ENCODE data around the gene VSIG4.

The VSIG4 gene

DNA sequence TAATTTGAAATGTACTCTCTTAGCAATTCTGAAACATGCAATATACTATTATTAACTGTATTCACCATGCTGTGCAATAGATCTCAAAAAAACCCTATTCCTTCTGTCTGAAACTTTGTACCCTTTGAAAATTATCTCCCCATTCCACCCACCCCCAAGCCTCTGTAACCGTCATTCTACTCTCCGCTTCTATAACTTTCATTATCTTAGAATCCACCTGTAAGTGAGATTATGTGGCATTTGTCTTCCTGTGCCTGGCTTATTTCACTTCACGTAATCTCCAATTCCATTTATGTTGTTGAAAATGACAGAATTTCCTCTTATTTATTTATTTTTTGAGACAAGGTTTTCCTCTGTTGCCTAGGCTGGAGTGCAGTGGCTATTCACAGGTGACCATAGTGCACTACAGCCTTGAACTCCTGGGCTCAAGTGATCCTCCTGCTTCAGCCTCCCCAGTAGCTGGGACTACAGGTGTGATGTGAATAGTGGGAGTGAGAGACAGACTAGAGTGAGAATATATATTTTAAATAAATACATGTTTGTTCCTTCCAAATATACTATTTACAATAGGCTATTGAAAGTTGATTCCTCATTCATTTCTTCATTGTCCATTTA, 30.5 kb downstream of the VSIG4 start:
- no peak for DNase-seq (ENCODE audit: low read depth in 2 of 2, low spot score in 1 of 2)

DNA sequence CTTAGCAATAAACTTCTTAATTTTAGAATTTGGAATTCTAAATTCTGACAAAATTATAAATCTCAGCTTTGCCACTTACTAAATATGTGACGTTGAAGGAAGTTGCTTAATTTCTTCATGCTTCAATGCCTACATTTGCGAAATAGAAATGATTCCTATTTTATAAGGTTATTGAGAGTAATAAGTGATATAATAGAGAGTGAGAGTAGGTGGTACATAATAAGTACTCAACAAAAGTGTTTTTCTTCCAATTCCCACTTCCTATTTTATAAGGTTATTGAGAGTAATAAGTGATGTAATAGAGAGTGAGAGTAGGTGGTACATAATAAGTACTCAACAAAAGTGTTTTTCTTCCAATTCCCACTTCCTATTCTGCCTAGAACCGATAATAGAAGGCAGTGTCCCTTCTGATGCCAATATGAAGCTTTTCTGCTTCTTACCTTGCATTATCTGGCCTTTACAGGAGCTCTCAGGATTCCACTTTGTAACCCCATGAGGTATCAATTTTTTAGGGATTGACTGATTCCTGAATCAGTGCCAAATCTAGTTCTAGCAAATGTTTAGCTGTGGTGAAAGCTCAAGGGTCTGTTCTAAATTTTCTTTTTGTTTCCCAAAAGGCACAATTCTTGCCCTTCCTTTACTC, 31.4 kb downstream of the VSIG4 start:
- no peak for DNase-seq (ENCODE audit: low read depth in 2 of 2, low spot score in 1 of 2)

GRCh38 chrX:66007851-66008250, 32.0 kb downstream of the VSIG4 start:
- DNase-seq (ENCODE audit: low read depth in 2 of 2, low spot score in 1 of 2): no peak

GRCh38 chrX:66005830-66006449, 33.9 kb downstream of the VSIG4 start:
- no peak for DNase-seq (ENCODE audit: low read depth in 2 of 2, low spot score in 1 of 2)

DNA sequence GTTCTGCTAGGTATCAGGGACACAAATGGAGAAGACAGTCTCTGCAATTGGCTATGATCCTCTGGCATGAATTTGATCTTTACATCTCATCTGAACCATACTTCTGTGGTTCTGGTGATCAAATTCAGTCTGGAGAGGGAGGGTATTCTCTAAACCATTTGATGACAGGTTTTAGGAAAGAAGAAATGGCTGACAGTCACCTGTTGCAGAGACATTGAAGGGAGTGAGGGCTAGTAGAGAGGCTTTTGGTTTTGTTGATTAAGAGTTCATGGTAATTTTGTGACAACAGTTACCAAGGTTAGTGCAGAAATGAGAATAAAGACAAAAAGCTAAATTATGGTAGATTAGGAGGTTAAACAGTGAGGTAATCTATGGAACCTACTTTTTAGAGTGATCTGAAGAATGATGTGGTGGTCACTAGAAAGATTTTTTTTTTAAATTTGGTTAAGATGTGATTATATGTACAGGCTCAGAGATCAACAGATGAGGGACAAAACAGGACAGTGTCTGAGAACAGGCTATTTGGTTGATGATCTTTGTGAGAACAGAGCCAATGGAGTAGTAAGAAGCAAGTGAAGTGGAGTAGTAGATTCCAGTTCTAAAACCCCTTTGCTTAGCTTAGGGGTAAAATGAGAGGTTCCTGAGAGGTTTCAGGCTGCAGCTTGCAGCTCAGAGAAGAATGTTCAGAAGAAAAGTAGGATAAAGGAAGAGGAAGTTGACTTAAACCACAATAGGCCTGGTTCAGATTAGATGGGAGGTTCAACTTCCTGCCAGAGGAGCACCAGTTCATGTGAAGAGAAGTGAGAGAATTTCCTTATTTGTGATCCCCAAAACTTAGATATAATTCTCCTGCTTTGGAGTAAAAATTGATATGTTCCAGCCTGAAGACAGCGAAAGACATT, 34.7 kb downstream of the VSIG4 start:
- DNase-seq (ENCODE audit: low read depth in 2 of 2, low spot score in 1 of 2): no peak

DNA sequence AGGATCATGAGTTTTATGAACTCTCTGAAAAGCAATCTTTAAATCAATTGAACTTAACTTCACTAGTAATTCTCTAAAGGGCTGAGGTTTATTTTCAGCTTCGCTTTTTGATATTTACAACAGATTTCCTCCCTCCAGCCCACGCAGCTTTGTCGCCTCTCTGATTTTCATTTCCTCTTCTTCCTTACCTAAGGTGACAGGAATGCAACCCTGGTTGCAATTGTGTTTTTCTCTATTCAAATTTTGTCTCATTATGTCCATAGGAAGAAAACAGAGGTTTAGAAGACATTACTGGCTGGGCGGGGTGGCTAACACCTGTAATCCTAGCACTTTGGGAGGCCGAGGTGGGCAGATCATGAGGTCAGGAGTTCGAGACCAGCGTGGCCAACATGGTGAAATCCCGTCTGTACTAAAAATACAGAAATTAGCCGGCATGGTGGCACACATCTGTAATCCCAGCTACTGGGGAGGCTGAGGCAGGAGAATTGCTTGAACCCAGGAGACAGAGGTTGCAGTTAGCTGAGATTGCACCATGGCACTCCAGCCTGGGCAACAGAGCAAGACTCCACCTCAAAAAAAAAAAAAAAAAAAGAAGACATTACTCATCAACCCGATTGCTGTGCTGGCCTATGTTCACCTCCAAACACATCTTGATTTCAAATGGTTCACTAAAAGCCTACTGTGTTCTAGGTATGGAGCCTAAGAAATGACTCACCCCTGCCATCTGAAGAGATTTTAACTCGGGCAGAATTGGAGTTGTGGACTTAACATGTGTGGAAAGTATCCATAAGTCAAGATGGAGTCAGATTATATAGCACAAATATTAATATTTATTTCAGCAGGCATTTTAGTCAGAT, 36.8 kb downstream of the VSIG4 start:
- no peak for DNase-seq (ENCODE audit: low read depth in 2 of 2, low spot score in 1 of 2)

GRCh38 chrX:66001596-66001995, 38.3 kb downstream of the VSIG4 start:
- DNase-seq (ENCODE audit: low read depth in 2 of 2, low spot score in 1 of 2): no peak

DNA sequence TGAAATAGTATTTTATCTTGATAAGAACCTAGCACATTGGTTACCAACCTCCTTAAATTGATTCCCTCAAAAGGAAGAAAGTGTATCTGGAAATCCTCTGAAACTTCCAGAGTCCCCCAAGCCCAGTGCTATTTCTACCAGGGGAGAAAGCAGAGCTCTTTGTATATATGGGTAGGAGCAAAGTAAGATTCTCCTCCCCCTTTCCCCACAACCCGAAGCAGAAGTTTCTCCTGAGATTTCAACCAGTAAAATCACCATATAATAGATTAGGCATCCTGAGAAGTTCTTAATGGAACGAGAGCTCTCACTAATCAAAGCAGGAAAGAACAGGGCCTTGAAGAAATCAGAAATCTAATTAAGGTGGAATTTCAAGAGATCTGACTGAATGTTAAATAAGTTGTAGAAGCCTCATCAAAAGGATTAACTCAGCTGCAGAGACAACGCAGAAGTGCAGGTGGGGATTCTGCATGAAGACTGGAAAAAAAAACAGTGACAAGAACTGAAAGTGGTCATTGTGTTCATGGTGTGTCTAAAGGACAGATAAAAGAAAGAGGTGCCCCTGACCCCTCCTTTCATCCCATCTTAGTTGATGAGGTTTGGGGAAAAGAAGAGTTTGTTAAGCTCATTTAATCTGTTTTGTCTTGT, 39.1 kb downstream of the VSIG4 start:
- DNase-seq (ENCODE audit: low read depth in 2 of 2, low spot score in 1 of 2): no peak

- DNase-seq (ENCODE audit: low read depth in 2 of 2, low spot score in 1 of 2): no peak
Observed at GRCh38 chrX:66000178-66000577, 39.7 kb downstream of the VSIG4 start.

- DNase-seq (ENCODE audit: low read depth in 2 of 2, low spot score in 1 of 2): no peak
Observed at GRCh38 chrX:65999563-66000148, 40.2 kb downstream of the VSIG4 start.

- DNase-seq (ENCODE audit: low read depth in 2 of 2, low spot score in 1 of 2): no peak
Observed at GRCh38 chrX:65999029-65999562, 40.8 kb downstream of the VSIG4 start.

GRCh38 chrX:65997978-65998717, 41.7 kb downstream of the VSIG4 start:
- no peak for DNase-seq (ENCODE audit: low read depth in 2 of 2, low spot score in 1 of 2)

GRCh38 chrX:65994519-65995506, 45.1 kb downstream of the VSIG4 start:
- no peak for DNase-seq (ENCODE audit: low read depth in 2 of 2, low spot score in 1 of 2)

GRCh38 chrX:65993915-65994460, 45.9 kb downstream of the VSIG4 start:
- no peak for DNase-seq (ENCODE audit: low read depth in 2 of 2, low spot score in 1 of 2)

- DNase-seq (ENCODE audit: low read depth in 2 of 2, low spot score in 1 of 2): no peak
Observed at GRCh38 chrX:65993332-65993731, 46.5 kb downstream of the VSIG4 start.

GRCh38 chrX:65990702-65991101, 49.2 kb downstream of the VSIG4 start:
- DNase-seq (ENCODE audit: low read depth in 2 of 2, low spot score in 1 of 2): no peak

DNA sequence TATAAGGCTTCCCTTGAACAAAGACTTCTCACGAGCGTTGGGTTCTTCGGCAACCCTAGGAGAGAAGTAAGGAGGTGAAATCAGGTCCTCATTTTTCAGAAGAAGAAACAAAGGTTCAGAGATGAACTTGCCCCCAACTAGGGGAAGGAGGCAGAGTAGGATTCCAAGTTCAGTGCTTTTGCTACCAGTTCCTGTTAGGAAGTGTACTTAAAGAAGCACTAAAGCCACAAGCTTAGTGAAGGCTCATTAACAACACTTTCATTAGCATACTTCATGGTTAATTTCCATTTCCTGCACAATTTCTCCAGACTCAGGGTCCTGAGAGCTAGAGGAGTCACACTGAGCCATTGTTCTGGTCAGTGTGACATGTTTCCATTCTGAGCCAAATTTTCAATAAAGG, 52.1 kb downstream of the VSIG4 start:
- DNase-seq (ENCODE audit: low read depth in 2 of 2, low spot score in 1 of 2): no peak

All from stimulated activated CD8-positive, alpha-beta memory T cell treated with anti-CD3 and anti-CD28 coated beads, Interleukin-4, amount 100 ng/mL, for 4 hours (primary cell).